Stimulated activated CD4-positive, alpha-beta T cell treated with anti-CD3 and anti-CD28 coated beads, Interleukin-2, amount 100 ng/mL, for 48 hours (primary cell): Measurements from ENCODE around the gene BUB1.
"Not testable (repeated sequence)": the region's sequence is repeated elsewhere in the genome, so short reads cannot be mapped to it uniquely, and the experiment has no call there.

Source experiments
- DNase-seq, 2 donors: peaks; one replicate each; pipeline ENCODE4 v3.0.0-alpha.2; 2020

The BUB1 gene

DNA sequence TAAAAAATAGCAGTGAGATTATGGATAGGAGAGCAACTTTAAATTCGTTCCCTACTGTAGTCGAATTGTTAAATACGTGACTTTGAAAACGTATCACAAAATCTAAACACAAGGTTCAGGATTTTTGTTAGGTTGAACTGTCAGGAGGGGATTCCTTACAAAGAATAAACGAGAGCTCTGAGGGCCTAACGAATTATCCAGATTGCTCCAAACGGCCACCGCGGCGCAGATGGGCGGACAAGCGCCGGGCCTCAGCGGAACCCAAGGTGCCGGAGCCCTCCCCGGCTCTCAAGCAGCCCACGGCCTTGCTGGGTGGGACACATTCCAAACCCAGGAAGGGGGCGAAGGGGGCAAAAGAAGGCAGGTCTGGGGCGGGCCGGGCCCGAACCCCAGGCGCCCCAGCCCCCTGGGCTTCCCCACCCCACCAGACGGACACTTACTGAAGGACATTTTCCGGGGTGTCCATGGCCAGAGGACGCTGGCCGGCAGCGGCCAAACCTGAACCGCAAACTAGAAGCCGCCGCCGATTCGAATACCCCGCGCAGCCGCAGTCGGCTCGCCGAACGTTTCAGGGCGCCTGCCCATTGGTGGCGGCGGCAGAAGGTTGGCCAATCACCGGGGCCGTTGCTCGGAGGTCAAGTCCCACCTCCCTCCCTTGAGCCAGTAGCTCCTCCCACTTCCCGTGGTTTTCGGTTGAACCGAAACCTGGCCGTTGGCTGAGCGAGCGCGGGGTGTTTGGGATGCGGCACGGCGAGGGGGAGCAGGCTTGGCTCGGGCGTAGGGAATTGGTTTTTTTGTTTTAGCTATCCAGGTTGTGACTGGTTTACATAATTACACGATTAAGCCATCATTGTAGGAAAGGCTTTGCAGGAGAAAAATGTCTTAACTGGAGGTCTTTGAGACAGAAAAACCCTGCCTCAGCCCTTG, at the start of gene BUB1:
Gene BUB1 (minus strand): TSS at position 534 of the 927 bp plus-strand sequence. CDS start 68 bp downstream, at position 466.
- DNase-seq: peak; percentile 90 to 92

DNA sequence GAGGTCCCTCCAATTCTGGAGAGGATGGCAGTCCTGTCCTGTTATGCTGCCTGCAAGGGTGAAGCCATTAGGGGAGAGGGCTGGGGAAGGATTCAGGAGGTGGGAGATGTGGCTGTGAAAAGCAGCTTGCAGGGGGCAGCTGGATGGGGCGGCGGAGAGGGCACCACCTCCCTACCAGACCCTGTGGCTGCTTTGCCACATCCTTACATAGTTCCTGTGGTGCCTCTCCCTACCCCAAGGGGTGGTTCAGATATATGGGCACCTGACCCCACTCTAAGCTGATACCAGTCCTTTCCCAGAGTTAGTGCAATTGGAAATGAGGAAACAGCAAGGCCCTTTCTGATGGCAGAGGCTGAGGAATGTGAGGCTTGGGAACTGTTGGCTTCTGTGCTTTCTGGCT, 48.4 kb upstream of the BUB1 start:
- DNase-seq: no peak

DNA sequence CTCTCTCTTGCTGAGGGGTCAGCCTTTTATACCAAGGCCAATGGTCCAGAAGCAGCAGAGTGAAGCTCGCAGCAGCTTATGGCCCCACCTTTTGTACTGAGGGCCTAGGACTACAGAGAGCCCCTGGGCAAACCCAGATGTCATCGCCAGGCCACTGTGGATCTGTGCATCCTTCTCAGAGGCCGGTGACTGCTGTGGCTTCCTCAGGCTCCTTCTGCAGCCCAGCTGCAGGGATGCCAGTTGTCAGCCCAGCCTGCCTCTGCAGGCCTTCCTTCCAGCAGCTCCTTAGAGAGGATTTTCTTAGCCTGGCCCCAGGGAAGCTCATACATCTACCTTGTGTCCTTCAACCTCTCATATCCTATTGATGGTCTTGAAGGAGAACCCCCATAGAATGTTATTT, 48.0 kb upstream of the BUB1 start:
- DNase-seq: no peak

DNA sequence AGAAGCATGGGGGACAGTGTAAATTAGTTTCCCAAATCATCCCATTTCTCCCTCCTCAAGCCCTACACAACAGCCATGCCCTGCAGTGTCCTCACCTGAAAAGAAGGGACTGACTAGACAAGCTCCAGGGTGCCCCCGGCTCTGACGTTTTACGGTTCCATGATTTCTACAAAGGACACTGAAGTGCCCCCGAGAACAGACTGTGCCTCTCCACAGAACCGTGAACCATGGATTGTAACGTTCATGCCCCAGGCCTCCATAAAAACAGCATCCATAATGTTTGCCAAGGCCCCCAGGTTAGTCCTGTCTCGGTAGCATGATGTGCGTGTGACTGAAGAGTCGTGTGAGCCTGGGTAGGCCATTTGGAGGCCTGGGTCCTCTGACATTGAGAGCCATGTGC, 47.5 kb upstream of the BUB1 start:
- no peak for DNase-seq

DNA sequence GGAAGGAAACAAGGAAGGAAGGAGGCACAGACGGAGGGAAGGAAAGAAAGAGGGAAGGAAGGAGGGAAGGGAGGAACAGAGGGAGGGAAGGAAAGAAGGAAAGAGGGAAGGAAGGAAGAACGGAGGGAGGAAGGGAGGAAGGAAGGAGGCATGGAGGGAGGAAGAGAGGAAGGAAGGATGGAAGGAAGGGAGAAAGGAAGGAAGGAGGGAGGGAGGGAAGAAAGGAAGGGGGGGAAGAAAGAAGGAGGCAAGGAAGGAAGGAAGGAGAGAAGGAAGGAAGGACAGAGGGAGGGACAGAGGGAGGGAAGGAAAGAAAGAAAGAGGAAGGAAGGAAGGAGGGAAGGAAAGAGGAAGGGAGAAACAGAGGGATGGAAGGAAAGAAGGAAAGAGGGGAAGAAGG, 47.0 kb upstream of the BUB1 start:
- DNase-seq: no peak

DNA sequence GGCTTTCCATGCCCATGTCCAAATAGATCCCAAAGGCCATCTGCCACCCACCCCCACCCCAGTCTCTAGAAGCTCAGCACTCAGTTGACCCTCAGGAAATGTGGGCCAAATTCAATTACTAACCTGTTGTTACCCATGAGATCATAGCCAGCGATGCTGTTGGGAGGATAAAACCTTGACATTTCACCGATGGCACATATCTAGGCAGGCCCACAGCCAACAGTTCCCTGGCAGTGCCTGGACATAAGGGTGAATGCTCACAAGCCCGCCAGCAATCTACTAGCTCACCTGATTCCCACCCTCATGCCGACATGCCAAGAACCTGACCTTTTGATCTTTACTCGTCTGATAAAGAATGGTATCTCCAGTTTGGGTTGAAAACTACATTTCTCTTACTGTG, 42.7 kb upstream of the BUB1 start:
- no peak for DNase-seq

DNA sequence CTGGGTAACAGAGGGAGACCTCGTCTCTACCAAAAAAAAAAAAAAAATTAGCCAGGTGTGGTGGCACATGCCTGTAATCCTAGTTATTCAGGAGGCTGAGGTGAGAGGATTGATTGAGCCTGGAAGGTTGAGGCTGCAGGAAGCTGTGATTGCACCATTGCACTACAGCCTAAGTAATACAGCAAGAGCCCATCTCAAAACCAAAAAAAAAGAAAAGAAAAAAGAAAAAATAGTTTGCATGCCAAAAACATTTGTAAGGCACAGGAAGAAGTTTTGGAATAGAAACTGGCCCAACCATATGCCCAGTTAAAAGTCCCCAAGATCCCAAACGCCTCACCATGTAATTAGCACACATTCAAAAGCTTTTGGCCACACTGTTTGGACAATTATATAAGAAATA, 41.1 kb upstream of the BUB1 start:
- DNase-seq: no peak

DNA sequence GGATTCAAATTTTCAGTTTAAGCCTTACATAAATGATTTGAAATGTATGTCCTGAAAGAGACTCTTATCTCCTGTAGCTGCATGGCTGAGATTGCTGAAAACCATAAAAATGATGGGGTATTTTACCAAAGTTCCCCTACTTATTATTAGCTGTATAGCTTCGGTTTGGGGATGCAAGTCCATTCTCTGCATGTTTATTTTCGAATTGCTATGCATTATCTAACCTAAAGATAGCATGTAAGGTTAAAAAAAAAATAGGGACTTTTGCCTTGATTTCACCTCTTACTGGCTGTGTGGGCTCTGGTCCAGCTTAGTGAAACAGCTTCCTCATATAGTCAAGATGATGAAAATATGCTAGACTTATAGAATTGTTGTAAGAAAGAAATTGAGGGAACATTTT, 40.5 kb upstream of the BUB1 start:
- no peak for DNase-seq

DNA sequence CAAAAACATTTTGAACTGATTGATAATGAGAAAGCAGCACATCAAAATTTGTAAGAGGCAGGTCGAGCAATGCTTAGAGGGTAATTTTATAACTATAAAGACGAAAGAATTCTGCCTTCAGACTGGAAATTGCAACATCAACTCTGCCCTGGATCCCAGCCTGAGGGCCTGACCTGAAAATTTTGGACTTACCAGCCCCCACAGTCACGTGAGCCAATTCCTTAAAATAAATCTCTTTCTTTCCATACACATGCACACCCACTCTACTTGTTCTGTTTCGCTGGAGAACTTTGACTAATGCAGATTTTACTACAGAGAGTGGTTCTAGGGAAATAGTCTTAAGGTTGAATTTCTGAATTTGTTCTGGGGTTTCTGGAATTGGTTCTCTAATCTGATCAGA, 39.9 kb upstream of the BUB1 start:
- no peak for DNase-seq

DNA sequence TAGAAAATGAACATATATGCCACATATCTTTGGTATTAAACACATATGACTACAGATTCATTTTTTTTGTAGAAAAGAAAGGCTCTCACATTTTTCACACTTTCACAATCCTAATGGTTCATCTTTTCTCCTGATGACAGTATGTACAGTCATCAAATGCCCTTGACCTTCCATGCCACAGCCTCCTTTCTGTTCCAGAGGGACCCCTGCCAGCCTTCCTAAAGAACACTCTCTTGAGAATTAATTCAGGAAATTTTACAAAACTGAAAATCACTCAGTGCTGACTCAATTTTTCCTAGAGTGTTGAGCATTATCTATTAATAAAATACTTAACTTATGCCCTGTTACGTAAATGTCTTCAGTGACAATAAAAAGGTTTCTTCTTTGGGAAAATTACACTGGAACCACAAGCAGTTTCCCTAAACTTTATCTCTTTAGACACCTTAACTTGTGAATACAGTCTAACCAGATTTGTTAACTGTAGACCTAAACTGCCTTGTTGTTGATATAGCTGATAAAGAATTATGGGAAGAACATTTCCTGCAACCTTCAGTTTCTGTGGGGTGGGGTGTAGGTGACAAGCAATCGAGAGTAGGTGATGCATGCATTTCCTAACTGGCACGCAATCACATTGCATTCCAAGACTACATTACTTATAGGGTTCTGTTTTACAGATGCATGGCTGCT, 39.2 kb upstream of the BUB1 start:
- no peak for DNase-seq

DNA sequence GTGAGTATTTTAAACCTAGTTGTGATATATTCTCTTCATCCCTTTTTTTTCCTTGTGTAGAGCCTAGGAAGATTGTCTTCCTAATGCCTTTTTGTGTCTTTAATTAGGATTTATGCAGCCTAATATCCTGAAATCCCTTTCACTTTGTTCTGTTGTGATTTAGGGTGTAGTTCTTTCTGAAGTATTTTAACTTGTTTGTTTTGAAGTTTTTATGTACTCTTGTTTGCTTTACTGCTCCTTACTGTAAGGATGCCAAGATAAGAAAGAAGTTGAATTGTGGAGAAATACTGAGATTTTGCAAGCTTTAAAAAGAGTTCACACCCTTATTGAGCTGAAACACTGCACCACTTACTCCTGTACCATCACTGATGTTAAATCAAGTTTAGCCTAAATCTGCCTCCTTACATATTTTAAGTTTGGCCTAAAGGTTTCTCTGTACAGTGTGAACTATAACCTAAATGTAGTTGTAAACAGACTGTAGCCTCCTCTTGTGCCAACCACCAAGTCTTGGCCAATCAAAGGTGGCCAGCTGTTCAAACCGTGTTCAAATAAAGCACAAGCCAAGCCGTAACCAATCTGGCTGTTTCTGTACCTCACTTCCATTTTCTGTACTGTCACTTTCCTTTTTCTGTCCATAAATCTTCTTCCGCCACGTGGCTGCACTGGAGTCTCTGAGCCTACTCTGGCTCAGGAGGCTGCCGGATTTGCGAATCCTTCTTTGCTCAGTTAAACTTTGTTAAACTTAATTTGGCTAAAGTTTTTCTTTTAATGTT, 36.8 kb upstream of the BUB1 start:
- DNase-seq: no peak

DNA sequence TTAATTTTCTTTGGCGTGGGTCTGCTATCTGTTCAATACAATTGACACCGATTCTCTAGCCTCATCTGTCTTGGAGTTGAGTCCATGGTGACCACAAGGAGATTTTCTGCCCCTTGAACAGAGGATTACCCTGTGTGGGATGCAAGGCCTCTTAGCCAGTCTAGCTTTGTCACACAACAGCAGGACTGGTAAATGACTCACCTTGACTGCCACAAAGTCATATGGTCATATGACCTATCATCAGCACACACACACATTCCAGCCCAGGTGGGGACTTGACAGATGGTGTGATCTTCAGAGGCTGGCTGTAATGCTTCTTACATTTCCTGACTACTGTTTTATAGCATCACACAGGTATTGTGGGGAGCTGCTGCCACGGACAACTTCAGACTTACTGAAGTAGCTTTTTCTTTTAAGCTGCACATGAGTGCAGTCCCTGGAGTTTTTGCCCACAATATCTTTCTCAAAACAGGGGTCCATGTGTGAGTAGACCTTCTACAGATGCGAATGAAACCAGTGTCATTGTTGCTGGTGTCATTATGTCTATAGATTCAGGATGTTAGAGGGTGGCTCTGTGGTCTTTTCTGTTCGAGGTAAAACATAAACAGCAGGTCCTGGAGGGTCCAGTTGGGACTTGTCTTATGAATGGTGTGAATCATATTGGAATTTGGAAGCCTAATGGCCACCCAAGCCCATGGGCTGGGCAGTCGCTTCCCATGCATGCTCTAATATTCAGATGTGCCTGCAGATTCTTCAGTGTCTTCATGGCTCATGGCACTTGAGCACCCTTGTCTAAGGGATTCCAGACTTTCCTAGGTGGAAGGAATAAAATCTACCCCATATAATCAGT, 35.9 kb upstream of the BUB1 start:
- no peak for DNase-seq

DNA sequence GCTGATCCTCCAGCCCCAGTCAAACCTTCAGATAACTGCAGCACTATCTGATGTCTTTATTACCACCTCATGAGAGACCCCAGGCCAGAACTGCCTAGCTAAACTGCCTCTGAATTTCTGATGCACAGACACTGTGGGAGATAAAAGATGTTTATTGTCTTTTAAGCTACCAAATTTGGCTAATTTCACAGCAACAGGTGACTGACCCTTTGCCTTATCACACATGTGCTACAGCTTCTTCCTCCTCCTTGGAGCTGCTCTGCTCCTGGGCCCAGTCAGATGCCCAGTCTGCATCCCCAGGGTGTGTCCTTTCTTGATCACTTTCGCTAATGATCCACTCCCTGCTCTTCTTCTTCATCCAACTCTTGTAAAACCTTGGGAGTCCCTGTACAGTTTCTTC, 34.9 kb upstream of the BUB1 start:
- no peak for DNase-seq

DNA sequence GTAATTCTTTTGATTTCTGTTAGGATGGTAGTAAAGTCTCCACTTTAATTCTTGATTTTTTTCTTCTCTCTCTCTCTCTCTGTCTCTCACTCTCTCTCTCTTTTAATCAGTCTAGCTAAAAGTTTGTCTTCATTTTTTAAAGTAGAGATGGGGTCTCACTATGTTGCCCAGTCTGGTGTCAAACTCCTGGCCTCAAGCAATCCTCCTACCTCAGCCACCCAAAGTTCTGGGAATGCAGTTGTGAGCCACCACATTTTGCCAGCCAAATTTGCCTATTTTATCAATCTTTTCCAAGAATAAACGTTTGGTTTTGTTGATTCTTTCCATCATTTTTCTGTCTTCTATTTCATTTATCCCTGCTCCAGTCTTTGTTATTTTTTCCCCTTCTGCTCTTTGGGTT, 30.6 kb upstream of the BUB1 start:
- no peak for DNase-seq

DNA sequence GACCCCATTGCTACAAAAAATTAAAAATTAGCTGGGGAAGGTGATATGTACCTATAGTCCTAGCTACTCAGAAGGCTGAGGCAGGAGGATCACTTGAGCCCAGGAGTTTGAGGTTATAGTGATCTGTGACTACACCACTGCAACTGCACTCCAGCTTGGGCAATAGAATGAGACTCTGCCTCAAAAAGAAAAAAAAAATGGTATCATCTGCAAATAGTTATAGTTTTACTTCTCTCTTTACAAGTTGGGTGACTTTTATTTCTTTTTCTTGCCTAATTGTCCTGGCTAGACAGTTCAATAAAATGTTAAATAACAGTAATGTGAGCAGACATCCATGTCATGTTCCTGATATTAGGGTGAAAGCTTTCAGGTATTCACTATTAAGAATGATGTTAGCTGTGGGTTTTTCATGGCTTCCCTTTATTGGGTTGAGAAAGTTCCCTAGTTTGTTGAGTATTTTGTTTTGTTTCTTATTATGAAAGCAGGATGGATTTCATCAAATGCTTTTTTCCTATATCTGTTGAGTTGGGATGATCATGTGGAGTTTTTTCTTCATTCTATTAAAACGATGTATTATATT, 29.6 kb upstream of the BUB1 start:
- no peak for DNase-seq

DNA sequence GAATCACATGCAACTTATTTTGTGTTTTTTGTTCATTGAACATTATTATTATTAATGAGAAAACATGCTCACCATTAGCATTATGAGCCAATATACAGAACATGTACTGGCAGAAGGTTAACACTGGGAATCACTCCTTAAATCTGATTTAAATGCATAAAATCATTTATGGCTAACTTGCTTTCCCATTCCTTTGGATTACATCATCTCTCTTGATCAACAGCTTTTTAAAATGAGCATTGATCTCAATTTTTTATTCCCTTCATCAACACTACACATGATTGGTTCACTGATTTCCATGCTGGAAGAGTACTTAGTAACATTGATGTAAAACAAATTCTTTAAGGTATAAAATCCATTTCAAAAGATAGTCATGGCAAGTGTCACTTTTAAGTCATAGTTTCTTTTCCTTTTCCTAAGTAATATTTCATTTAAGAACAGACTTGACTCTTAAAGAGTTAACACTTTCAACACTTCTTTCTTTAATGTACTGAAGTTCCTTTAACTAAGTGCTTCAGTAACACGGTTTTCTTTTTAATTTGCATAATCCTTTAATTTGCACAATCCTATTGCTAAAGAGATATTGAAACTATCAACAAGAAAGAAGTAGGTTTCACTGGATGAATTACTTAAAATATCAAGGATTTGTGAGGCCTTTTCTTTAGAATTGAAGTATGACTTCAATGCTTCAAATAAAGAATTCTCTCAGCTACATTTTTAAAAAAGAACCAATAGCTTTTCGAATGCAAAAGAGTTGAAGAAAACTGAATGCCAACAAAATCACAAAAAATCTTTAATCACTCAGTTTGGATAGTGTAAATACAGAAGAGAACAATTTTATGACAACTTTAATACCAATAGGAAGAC, 24.9 kb upstream of the BUB1 start:
- no peak for DNase-seq

DNA sequence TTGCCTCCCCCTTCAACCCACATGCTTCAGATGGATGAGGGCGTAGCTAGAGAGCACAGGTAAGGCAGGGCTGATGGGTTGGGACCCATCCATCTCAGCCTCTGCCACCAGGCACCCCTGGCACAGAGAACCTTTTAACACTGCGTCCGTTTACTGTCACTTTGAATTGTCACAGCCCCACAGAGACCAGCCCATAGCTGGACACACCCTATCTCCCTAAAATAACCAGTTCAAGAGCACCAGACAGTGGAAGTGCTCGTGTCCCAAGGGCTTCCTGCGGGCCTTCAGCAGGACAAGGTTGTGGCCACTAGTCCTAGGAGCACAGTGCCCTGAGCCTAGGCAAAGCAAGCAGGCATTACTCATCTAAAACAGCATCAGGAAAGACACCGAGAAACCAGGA, 20.4 kb upstream of the BUB1 start:
- not testable (repeated sequence) for DNase-seq

DNA sequence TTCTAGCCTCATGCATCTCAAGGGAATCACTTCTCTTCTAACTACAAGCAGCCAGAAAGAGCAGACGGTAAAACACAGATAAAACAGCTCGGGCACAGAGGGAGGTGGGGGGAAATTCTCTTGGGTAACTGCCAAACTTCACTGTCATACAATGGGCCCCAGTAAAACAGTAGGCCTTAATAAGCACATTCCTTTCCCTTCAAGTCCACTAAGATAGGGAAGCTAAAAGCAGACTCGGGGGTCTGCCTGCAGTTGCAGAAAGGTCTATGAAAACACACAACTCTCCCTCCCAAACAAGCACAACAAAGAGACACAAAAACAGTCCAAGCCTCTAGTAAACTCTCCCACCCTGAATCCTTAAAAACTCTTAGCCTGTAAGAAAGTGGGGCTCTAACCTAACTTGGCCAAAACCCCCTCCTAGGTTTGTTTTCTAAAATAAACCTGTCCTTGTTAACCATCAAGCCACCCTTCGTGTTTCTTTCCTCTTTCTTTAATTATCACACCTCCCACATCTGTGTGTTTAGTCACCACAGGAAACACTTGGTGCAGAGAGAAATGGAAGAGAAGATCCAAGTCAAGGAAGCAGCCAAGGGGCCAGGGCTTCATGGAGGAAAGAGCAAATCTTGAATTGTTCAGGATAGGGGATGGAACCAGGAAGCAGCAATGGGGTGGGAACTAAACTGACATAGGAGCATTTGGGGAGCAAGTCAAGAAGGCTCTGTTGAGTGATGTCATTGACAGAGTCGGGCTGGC, 17.5 kb upstream of the BUB1 start:
- not testable (repeated sequence) for DNase-seq

DNA sequence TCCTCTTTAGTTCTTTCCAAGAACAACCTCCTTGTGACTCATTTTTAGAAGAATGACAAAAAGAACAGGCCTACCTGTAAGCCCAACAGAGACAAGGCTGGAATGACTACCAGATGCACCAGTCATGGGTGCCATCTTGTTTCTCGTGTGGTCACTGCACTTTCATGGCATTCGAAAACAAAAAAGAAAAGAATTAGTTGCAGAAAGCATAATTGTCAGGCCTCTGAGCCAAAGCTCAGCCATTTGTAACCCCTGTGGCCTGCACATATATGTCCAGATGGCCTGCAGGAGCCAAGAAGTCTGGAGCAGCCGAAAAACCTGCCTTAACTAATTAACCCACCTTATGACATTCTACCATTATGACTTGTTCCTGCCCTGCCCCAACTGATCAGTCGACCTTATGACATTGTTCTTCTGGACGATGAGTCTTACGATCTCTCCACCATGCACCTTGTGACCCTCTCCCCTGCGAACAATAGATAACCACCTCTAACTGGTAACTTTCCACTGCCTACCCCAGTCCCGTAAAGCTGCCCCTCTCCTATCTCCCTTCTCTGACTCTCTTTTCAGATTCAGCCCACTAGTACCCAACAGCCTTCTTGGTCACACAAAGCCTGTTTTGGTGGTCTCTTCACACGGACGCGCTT, 13.9 kb upstream of the BUB1 start:
- DNase-seq: no peak
